Hippocampal formation (tissue), 2 donors: ENCODE measurements around the gene CNKSR2.

Experiments used
- DNase-seq, 2 donors: peaks; one replicate each; lab custom pipeline; 2025; lab: John Stamatoyannopoulos, UW

The CNKSR2 gene

DNA sequence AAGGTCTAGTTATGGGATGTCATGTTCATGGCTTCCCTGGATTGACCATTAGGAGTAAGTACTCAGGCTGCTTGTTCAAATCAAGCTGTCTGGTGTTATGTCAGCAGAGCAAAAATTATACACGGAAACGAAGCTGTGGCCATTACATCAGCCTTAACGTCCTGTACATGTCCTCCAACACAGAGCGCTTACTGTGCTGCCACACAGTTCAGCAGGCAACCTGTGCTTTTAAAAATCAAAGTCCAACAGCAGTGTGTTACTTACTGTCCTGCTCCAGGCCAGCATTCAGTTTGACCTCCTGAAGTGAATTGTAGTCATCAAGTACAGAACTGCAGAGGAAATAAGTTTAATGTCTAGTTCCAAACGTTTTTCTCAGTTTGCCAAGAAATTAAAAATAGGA lies 237.9 kb downstream of the CNKSR2 start:
- DNase-seq, result no peak

DNA sequence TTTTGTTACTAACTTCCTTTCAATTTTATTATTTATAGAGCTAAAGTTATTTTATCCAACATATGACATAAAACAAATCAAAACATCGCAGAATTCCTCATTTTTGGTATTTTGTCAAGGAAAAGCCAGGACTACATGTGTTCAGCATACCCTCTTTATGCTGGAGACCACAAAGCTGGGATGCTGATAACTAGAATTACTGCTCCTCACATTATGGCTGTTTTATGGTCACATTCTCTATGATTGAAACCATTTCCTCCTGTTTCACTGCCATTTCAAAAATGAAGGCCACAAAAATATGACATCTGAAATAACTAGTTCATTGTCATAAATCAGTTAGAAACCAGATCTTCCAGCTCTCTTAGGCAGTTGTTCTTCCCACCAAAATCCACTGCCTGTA lies 242.2 kb downstream of the CNKSR2 start:
- DNase-seq, result no peak

DNA sequence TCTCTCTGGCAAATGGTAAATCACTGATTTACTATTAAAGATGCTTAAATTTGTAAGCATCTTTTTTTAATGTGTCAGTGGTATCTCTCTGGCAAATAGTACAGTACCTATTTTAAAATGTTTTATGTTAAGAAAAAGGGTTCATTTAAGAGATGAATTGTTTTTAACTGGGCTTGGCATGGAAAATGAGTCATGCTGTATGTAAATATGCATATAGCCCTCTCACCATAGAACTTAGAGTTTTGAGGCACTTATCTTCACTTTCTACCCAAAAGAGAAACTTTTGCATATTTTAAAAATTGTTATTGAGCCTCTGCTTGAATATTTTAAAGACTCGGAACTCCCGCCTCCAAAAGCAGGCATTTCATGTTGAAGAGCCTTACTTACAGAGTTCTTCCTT lies 246.0 kb downstream of the CNKSR2 start:
- DNase-seq, result no peak

DNA sequence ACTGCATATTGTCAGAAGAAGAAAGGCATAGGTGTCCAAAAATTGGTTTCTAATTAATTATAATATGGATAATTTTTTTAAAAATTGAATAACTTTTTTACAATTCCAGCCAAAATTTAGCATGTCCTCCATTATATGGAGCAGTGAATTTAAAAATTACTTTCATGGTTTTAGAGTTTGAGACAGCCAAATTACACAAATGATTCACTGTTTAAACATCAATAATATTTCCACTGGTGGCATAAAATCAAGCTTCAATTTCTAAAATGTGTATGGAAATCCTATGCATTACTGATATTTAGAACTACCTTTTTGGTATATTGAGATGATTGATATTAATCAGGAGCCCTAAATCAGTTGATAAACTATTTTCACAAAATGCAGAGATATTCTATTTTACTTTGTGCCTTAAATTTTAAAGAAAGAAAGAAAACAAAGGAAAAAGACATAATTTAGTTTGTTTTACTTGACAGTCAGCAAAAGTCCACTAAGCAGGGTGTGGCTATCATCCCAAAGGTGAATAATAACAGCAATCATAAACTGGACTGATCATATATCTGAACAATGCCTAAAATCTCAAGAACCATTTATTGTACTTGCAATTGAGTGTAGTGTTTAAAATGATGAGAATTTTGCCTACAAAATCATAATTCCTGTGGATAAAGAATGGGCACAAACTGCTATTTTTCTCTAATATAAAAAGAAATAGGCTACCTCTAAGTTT lies 249.7 kb downstream of the CNKSR2 start:
- DNase-seq, result no peak

DNA sequence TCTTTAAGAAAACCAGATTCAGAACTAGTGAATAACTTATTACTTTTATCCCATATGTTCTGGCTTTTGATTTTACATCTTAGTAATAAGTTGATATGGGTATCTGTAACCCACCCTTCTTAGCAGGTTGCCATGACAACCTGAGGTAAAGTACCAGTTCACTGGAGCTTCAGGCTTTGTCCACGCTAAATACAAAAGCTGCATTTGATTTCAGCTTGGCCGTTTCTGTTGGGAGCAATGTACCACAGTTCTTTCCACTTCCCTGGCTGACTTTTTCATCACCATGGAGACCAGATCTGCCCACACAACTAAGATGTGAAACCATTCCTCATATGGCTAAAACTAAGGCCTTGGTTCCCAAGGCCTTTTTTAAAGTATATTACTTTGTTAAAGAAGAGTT lies 257.8 kb downstream of the CNKSR2 start:
- peak in 1 of 2 donors; percentile 55 for DNase-seq

DNA sequence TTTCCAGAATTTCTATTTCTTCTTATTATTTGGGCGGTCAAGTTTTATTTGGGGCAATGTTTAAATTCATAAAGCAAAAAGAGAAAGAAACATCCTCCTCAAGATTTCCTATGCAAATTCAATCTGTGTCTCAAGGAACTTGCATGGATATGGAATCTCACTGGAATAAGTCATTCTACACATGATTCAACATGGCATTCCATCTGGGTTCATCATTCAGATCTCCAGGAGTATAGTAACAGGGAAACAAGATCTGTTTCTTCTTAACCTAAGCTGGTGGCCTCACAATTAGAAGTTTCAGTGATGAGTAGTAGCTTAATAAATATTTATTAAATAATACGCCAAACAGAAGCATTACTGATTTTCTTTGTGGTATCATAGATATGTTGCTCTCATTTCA lies 264.1 kb downstream of the CNKSR2 start:
- no peak for DNase-seq

DNA sequence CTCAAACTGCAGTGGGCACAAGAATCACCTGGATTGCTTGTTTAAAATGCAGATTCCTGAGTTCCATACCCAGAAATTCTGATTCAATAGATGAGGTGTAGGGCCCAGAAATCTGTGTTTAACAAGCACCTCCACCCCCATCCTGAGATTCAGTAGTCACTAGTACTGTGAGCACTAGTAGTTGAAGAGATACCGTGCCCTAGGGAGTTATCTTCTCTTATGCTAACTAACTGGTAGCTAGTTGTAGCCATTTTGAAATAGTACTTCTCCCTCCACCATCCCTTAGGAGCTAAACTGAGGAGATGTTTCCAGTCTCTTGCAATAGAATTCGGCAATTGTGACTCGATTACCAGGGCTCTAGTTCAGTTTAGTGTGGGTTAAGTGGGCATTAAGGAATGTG lies 265.6 kb downstream of the CNKSR2 start:
- no peak for DNase-seq

DNA sequence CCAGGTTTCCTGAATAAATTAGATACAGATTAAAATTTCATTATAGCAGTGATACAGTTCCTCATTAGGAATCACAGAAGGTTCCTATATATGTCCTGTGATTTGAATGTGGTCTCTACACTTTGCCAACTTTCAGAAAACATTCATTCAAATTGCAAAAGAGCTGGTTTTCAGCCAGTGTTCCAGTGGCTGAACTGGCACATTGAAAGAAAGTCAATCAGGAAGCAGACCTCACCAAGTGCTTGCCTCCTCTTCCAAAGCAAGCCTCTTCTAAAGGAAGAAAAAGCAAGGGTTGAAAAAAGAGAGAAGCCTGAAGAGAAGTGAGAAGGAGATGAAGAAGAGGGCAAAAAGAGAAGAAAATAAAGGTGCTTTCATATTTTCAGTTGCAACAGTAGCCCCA lies 271.2 kb downstream of the CNKSR2 start:
- DNase-seq, result no peak

DNA sequence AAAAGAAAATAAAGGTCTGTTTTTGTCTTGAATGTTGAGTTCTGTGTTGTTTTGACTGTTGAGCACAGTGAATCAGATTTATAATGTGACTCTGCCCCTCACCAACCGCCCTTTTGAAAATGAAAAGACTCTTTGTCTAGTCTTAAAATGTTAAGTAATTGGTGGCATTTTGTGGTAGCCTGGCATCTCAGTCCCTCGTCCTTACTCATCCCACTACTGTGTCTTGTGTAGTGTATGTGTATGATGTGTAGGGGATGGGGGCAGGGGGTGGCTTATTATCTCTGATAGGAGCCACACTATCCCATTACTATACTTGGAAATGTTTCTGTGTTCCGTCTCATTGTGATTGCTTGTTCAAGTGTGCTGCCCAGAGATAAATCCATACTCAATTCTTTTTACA lies 271.7 kb downstream of the CNKSR2 start:
- DNase-seq, result no peak

DNA sequence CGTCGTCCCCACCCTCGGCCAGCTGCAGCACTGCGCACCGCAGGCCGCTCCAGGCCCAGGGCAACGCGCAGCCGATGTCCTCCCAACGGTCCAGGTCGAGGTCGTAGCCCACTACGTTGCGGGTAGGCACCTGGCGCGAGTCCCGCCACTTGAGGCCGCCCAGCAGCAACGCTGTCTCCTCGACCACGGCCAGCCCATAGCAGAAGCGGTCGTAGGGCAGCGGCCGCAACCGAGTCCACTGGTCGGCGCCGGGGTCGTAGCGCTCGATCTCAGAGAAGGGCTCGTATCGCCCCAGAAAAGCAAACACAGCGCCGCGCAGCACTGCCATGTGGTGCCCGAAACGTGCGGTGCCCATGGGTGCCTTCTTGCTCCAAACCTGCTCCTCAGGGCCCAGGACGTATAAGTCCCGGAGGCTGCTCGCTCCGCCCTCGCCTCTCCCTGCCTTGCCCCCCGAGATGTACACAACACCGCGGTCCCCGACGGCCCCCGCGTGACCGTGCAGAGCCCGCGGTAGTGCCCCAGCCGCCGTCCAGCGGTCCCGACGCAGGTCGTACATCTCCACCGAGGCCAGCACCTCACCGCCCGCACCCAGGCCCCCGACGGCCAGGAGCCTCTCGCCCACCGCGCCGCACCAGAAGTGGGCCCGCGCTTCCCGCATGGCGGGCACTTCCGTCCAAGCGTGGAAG lies 281.8 kb downstream of the CNKSR2 start:
- no peak for DNase-seq

DNA sequence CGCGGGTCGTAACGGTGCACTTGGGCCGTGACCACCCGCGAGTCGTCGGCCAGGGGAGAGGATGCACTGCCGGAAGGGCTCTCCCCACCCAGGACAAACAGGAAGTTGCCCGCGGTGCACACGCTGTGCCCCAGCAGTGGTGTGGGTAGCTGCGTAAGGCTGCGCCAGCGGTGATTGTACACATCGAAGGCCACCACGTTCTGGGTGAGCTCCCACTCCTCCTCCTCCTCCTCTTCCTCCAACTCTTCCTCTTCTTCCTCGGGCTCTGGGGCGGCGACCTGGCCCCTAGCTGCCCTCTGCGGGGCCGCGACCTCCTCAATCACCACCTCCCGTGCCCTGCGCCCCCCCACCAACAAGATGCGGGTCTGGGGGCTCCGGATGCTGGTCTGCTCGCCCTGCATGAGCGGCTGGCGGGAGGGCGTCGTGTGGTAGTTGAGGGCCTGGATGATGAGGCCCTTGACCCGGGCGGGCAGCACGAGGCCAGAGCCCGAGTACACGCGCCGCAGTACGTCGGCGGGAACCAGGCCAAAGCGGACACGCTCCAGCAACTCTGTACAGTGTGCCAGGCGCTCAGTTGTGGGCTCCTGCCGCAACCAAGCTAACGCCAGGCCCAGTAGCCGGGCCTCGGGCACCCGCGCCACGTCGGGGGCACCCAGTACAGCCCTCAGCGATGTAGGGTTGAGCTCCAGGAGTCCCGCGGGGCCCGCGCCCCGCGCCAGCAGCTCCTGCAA lies 282.5 kb downstream of the CNKSR2 start:
- DNase-seq, result no peak

DNA sequence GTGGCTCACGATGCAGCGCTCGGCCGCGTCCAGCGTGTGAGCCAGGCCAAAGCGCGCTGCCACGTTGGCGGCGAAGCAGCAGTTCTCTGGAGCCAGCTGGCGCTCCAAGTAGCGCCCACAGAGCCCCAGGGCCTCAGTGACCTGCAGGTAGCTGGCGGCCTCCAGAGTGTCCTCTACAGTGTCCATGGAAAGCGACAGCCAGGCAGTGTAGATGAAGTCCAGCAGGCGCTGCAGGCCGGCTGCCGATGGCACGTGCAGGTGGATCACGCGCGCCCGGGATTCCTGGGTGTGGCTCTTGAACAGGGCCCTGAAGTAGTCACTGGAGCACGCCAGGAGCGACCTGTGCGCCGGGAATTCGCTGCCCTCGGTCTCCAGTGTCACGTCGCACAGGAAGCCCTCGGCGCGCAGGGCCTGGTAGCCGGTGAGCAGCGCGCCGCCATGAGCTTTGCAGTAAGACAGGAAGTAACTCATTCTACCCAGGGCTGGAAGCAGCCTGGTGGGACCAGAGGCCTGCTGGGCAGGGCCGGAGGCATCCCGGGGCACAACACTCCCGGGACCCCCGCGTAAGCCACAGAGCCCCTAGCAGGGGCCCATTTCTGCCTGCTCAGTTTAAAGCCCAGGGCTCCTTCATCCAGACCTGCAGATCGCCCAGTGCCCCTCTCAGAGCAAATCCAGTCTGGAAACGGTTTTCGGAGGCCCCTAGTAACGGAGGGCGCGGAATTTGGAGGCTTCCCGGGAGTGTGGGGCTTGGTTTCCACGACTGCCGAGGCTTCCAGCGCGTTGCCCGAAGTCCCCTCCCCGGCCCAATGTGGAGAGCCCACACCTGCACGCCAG lies 283.3 kb downstream of the CNKSR2 start:
- DNase-seq, result no peak

DNA sequence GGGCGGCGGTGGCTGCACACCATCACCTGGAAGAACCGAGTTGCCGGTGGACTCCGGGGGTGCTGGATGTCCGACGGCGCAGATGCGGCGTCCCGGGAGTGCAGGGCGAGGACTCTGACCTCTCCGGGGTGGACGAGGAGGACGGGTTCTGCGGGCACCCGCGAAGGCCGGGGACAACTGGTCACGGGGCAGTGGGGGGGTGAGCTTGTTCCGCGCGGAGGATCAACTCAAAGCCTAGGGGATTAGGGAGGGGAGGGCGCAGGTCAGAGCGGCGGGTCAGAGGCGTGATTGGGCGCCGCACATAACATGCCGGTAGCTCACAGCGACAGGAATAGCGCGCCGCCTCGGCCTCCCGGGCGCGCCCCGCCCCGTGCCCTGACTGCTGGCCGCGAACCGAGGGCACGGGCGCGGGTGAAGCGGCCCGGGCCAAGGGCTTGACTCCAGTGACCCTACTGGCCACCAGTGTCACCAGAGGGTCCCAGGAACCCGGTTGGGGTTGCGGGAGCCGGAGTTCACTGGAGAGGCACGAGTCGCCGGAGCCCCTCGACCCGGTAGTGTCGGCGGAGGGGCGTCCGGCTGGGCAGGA lies 284.0 kb downstream of the CNKSR2 start, which contains the start of gene KLHL34:
TSS of gene KLHL34 (minus strand) at position 179 of the 586 bp plus-strand sequence. CDS start 542 bp downstream, outside the sequence.
- no peak for DNase-seq

DNA sequence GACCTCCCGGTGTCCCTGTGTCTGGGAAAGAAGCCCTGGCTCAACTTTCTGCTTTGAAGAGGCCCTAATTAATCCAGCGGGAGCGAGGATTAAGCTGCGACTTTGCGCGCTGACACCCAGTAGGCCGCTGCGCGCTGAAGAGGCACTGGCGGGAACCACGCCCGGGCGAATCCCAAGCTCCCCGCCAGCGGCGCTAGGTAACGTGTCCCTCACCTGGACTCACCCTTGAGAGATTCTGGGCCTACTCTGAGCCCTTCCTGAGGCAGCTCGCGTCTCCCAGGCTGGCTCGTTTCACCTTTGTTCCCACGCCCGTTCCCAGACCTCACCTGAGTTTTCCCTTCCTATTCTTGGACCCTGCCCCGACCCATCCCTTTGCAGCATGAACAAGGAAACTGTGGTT lies 284.5 kb downstream of the CNKSR2 start:
- no peak for DNase-seq

DNA sequence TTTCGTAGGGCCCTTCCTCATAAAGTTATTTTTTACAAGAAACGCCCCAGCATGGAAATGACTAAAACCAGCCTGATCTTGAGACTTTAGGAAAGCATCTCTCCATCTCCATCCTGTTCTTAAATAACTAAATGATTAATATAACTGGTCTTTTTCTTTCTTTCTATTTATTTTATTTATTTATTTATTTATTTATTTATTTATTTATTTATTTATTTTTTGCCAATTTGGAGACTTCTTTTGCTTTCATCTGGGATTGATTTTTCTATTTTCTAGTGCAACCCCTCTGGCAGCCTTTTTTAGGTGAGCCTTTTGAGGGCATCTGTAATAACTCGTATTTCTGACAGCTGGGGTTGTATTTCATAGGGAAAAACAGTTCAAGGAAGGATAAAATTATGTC lies 285.1 kb downstream of the CNKSR2 start:
- no peak for DNase-seq

DNA sequence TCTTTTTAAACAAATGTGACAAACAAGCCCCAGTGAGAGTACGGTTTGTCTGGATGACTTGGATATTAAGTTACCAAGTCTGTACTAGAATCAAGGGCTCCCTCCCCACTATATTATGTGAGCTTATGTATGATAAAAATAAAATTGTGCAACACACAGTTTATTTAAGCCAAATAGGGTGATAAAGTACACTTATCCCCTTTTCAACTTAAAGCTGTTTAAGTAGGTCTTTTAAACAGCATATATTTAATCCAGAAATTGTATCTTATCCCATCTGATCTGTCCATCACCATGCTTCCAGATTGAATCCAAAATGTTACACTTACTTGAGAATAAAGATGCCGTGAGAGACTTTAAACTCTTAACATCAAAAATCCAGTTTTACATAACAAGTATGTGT lies 285.9 kb downstream of the CNKSR2 start:
- DNase-seq, result no peak

DNA sequence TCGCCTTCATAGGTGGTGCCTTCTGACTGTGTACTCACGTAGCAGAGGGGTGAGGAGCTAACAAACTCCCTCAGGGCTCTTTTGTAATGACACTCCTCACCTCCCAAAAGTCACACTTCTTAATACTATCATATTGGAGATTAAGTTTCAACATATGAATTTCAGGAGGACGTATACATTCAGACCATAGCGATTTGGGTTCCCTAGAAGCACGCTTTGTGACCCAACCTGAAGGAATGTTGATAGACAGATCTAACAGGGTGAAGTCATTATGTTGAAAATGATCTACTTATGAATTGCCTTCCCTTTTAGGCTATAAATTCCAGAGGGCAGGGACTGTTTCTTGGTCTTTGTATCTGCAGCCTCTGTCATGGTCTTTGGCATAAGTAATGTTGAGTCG lies 287.1 kb downstream of the CNKSR2 start:
- DNase-seq, result no peak

DNA sequence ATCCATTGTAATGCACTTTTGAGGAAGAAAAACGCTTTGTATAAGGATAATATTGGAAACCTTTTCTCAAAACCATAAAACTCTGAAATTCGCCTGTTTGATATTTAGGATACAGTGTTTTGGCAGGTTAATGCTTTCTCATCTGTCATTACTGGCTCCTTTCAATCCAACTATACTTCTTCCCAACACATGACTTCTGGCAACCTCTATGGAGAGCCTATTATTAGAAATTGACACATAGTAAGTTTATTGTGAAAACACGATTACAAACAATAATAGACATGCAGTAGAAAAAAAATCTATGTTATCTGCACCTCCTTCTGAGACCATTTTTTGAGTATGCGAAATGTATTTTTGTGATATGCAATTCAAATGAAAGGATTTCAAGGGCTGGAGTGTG lies 288.5 kb downstream of the CNKSR2 start:
- no peak for DNase-seq

DNA sequence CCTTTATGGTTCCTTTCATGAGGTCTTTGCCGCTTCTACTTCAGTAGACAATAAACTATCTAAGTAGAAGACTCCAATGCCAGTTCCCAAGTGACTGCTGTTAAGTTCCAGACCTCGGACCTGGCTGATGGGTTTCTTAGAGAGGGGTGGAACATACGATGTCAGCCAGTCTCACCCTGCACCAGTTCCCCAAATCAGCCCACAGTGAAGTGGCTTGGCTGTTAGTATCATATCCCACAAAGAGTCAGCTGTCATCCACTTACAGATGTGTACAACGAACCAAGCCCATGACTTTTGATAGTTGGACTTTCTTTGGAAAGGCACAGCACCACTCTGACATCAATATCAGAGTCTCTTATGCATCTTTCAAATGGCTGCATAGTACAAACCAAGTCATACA lies 292.0 kb downstream of the CNKSR2 start:
- DNase-seq, result no peak

DNA sequence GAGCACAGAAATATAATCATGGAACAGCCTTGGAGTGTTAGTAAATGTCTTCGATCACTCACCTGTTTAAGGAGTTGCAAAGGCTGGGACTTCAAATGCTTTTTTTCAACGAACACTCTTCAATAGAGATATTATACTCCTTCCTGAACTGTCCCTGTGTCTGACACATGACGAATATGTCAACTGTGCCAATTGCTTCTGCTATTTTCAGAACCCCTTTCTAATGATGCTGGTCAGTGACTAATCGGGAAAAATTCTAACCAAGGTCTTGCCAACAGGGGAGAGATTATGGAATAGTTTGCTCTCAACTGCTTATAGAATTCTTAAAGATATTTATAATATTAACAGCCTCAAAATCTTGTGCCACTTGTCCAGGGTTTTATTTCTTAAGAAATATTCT lies 292.5 kb downstream of the CNKSR2 start:
- no peak for DNase-seq

DNA sequence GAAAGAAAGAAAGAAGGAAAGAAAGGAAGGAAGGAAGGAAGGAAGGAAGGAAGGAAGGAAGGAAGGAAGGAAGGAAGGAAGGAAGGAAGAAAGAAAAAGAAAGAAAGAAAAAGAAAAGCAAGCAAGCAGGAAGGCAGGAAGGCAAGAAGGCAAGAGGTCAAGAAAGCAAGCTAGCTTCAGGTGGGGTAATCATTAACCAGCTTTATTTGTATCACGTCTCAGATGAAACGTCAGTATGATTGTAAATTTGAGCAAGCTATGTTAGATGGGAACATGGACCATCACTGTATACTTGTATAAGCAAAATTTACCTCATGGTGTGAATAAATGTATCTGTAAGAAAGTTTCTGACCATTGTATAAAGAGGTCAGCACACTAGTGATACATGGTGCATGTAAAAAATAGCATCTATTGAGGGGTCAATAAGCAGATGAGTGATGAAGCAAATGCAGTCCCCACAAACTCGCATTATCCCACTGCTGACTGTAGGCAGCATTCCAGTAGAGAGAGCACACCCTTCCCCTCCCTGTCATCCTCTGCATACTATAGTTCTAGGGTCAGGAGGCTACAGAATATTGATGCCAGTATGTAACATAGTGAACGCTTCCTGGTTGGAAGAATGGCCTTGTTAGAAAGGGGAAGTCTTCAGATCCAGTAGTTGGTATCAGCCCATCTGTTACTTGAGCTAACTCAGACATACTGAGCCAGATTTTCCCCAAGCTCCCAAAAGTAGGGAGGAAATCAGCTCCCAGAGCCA lies 300.4 kb downstream of the CNKSR2 start:
- DNase-seq, result no peak
